ENCODE data around the gene ATP6V0A1.

The ATP6V0A1 gene

DNA sequence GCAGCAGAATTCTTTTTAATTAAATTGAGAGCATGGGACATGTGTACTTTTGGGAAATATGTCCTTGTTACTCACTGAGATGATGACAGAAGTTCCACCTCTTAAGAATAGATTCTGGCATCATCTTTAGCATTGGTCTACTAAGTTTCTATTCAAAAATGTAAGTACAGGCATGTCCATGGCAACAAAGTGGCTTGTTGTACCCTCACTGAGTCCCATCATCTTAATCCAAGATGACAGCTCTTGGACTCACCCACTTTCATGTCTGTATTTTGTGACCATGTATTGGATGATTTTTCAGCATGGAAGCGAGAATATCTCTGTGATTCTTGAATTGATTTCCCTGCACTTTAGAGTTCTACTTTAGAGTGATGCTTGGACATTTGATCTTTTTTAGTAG is 44.2 kb downstream of the ATP6V0A1 start:
- H3K4me3 ChIP-seq (ENCODE audit: low read depth, low read length), result no peak overlapping the region
- TF ChIP-seq, protein P1, sequence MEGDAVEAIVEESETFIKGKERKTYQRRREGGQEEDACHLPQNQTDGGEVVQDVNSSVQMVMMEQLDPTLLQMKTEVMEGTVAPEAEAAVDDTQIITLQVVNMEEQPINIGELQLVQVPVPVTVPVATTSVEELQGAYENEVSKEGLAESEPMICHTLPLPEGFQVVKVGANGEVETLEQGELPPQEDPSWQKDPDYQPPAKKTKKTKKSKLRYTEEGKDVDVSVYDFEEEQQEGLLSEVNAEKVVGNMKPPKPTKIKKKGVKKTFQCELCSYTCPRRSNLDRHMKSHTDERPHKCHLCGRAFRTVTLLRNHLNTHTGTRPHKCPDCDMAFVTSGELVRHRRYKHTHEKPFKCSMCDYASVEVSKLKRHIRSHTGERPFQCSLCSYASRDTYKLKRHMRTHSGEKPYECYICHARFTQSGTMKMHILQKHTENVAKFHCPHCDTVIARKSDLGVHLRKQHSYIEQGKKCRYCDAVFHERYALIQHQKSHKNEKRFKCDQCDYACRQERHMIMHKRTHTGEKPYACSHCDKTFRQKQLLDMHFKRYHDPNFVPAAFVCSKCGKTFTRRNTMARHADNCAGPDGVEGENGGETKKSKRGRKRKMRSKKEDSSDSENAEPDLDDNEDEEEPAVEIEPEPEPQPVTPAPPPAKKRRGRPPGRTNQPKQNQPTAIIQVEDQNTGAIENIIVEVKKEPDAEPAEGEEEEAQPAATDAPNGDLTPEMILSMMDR (IDR thresholded peaks at IDR 0.05; ENCODE audit: insufficient read depth, low read depth, low read length, missing control alignments), result no peak
- no peak for DNase-seq (ENCODE audit: low read depth)

DNA sequence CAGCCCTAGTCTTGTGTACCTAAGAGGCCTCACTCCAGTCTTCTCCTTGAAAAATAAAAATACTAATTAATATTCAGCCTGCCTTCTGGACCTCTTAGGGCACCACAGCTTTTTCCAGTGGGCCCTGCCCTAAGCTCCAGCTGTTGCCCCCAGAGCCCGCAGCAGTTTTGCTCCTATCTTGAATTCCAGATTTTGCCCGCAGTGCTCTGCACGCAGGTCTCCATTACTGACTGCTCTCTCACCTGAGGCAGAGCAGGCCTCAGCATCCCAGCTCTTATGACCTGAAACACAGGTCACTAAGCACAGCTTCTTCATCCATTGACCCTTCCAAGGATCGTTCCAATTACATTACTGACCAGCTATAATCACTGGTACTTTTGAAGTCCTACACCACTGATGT is 49.0 kb downstream of the ATP6V0A1 start:
- TF ChIP-seq, protein P1 (IDR thresholded peaks at IDR 0.05; ENCODE audit: insufficient read depth, low read depth, low read length, missing control alignments), result no peak
- no peak for DNase-seq (ENCODE audit: low read depth)
- H3K4me3 ChIP-seq (ENCODE audit: low read depth, low read length), result no peak overlapping the region

DNA sequence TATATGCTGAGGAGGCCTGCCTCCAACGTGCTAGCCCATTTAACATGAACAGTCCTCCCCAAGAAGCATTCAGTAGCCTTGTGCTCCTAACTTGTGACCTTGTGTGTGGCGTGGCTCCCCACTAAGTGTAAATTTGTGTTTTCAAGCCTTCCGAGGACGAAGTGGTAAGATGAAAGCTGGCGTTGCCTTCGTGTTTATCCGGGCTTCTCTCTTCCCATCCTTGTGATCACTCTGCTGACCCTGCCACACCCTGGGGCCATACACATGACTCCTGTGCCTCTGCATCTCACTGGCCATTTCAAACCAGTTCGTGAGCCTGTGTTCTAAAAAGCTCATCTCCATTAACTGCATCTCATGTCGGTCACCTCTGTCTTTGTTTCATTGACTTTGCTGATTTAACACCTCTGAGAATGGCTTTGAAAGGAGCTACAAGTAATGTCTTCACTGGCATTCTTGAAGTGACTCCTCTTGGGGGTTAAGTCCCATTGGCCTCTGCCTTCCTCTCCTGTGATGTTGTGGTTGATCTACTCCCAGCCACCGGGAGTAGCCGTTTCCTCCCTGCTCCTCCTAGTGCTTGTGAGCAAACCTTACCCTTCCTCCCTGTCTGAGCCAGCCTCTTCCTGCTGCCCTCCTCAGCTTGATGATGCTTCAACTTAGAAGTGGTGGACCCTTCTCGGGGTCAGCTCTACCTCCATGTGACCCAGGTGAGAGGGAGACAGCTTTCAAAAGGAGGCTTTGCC is 49.9 kb downstream of the ATP6V0A1 start:
- no peak for DNase-seq (ENCODE audit: low read depth)
- H3K4me3 ChIP-seq (ENCODE audit: low read depth, low read length), result no peak overlapping the region
- TF ChIP-seq, protein P1 (IDR thresholded peaks at IDR 0.05; ENCODE audit: insufficient read depth, low read depth, low read length, missing control alignments), result no peak

DNA sequence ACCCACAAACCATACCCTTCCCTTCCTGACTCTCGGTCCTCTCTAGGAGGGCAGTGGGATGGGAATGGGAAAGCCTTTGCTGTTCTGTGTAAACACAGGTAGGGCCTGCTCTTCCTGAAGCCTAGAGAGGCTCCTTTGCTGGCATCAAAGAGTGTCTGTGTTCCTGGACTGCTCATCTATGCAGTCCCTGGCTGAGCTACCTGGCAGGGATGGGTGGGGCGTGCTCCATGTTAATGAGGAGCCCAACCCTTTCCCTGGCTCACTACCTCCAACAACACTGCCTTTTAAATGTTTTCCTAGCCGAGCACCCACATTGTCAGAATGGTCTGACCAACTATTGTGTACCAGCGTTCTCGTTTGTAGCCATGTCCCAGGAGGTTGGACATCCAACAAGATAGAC is 50.7 kb downstream of the ATP6V0A1 start:
- TF ChIP-seq, protein P1 (IDR thresholded peaks at IDR 0.05; ENCODE audit: insufficient read depth, low read depth, low read length, missing control alignments), result no peak
- H3K4me3 ChIP-seq (ENCODE audit: low read depth, low read length), result no peak overlapping the region
- no peak for DNase-seq (ENCODE audit: low read depth)

DNA sequence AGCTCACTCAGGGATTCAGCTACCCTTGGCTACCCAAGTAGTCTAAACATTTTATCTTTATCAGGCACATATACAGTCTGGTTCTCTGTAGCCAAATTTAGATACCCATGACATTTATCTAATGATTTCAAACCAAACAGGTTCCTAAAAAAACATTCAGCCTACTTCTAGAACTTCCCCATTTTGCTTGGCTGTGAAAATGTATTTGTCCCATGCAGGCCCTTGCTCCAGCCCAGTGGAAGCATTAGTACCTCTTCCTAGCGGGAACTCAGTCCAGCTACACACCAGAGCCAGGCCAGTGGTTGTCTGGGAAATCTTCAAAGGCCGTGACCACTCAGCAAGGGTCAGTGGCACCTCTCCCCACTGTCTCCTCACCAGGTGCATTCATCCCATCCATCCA is 51.2 kb downstream of the ATP6V0A1 start:
- no peak overlapping the region for H3K4me3 ChIP-seq (ENCODE audit: low read depth, low read length)
- TF ChIP-seq, protein P1 (IDR thresholded peaks at IDR 0.05; ENCODE audit: insufficient read depth, low read depth, low read length, missing control alignments), result no peak
- no peak for DNase-seq (ENCODE audit: low read depth)

DNA sequence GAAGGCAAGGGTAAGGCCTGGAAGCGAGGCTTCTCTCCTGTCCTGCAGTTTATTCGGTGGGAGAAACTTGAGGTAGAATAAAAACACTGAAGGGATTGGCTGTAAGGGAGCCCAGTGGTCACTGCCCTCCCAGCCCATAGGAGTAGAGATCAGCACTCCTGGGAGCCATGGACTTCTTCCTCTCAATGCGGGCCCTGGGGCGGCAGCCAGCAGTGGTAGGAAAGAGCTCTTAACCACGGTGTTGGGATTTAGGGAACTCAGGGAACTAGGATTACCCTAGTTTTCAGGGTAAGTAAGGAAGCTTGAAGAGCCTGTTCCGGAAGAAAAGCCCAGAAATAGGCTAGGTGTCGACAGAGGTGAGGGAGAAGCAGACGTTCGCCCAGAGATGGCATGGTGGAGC is 53.6 kb downstream of the ATP6V0A1 start:
- TF ChIP-seq, protein P1 (IDR thresholded peaks at IDR 0.05; ENCODE audit: insufficient read depth, low read depth, low read length, missing control alignments), result no peak
- DNase-seq (ENCODE audit: low read depth), result no peak
- no peak overlapping the region for H3K4me3 ChIP-seq (ENCODE audit: low read depth, low read length)

DNA sequence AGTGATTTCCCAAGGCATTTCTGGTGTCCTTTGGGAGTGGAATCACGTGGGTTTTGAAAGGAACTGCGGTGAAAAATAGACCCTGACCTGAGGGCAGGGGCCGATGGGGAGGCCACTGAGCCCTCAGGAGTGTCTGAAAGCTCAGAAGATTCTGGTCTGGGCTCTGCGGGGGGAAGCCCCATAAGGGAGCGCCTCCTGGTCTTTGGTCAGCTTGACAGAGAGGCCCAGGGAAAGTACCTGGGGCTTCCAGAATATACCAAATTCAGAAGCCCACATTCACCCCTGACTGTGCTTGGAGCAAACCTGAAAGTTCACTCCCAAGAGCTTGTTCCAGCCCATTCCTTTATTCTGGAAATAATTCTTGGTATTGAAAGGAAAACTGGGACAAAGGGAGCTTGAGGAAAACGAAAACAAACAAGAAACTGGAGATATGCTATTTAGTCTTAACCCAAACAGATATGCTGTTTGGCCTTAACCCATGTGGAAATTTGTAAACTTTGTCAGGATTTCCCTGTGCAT is 54.1 kb downstream of the ATP6V0A1 start:
- TF ChIP-seq, protein P1 (IDR thresholded peaks at IDR 0.05; ENCODE audit: insufficient read depth, low read depth, low read length, missing control alignments), result no peak
- no peak overlapping the region for H3K4me3 ChIP-seq (ENCODE audit: low read depth, low read length)
- peak; percentile 64 for DNase-seq (ENCODE audit: low read depth)

All from GM12865 (cell line).